Myocyte (in vitro differentiated cells): ENCODE results near the gene DEFB131B. TPM values are rescaled to one million over a fixed set of nuclear protein-coding genes. Genes with fewer than 3 reads are reported as not detected.
"Not testable (repeated sequence)": the region's sequence is repeated elsewhere in the genome, so short reads cannot be mapped to it uniquely, and the experiment has no call there.

Experiments
- DNase-seq: peaks from one replicate; pipeline ENCODE4 v3.0.0-alpha.2; 2012; ENCODE audit warnings: low read depth
- total RNA-seq: library from RNA; depleted of rRNA; stranded (reverse); fragments of >200 nt; gene quantifications from 2 replicates; pipeline ENCODE4 v1.2.3, GENCODE V29; 2014

The DEFB131B gene
- total RNA-seq, 1 donor from 2014 or later = not detected

- not testable (repeated sequence) for DNase-seq
Observed at GRCh38 chr11:71911321-71911985, 33.2 kb downstream of the DEFB131B start.

DNA sequence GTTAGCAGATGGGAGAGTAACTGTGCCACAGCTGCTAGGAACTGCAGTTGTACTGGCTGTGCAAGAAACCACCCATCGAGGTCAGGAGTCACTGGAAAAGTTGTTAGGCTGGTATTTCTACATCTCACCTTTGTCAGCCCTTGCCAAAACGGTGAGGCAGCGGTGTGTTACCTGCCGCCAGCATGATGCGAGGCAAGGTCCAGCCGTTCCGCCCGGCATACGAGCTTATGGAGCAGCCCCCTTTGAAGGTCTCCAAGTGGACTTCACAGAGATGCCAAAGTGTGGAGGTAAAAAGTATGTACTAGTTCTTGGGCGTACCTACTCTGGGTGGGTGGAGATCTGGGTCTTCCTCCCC lies 33.7 kb downstream of the DEFB131B start:
- not testable (repeated sequence) for DNase-seq

GRCh38 chr11:71913756-71914526 lies 35.7 kb downstream of the DEFB131B start:
- peak; percentile 47 for DNase-seq

DNA sequence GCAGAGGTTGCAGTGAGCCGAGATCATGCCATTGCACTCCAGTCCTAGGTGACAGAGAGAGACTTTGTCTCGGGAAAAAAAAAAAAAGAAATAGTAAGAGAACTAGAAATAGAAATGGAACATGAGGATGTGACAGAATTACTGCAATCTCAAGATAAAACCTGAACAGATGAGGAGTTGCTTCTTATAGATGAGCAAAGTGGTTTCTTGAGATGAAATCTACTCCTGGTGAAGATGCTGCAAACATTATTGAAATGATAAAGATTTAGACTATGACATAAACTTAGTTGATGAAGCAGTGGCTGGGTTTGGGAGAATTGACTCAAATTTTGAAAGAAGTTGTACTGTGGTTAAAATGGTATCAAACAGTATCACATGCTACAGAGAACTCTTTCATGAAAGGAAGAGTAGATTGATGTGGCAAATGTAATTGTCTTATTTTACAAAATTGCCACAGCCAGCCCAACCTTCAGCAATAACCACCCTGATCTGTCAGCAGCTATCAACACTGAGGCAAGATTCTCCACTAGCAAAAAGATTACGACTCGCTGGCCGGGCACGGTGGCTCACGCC lies 36.5 kb downstream of the DEFB131B start:
- no peak for DNase-seq

DNA sequence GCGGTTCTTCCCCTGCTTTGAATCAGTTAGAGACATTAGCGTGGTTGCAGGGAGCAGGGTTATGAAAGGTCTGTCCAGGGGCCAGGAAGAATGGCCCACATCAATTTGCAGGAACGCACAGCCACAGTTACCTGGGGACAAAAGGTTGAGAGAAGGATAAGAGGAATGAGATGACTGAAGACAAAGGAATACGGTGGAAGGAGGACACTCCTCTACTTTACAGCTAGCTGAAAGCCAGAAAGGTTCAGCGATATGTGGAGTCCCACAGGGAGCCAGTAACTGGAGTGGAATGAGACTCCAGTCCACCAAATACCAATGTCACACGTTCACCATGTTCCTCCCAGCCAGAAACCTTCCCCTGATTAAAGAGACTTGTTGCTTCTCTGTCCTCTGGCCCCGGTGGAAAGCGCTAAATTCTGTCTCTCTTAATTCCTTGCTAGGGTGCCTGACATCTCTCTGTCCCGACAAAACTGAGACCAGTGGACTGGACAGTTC lies 39.4 kb downstream of the DEFB131B start:
- no peak for DNase-seq

GRCh38 chr11:71927820-71928736 lies 49.8 kb downstream of the DEFB131B start, which contains the start of gene XNDC1N:
TSS of gene XNDC1N (minus strand) at chr11:71928594. CDS start at chr11:71923353, 5,241 bp downstream.
- no peak for DNase-seq

GRCh38 chr11:71928737-71929443 lies 50.6 kb downstream of the DEFB131B start, which contains the start of gene RNF121:
TSS of gene RNF121 (plus strand) at chr11:71929046. CDS start at chr11:71929062, 16 bp downstream.
- DNase-seq = peak; percentile 98

DNA sequence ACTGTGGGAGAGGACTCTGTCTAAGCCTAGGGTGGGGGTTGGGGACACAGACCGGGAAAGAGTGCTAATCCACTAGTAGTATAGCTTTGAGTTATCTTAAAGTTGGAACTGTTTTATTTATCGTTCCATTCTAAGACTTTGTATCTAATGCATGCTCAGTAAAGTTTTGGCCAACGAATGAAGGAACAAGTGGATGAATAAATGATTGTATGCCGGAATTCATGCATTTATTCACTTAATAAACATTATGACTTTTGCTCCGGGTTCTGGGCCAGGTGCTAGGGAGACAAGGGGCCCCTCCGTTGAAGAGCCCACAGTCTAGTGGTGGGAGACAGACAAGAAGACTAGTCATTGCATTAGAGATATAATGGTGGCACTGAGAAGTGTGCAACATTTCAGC lies 51.2 kb downstream of the DEFB131B start:
- no peak for DNase-seq

- DNase-seq = no peak
Observed at GRCh38 chr11:71930556-71931244, 52.4 kb downstream of the DEFB131B start.

DNA sequence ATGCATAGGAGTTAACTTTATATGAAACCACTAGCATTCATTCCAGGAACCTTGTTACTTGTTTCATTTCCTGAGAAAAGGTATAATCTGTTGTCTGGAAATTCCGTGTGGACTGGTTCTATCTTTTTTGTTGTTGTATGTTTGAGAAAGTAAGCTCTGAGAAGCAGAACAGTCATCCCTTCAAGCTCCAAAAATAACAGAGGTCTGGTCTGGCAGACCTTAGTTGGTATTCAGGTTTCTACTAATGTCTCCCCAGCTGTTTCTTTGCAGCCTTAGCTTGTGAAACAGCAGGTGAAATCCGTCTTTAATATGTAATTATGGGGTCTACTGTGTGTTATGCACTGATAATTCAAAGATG lies 53.0 kb downstream of the DEFB131B start:
- peak; percentile 45 for DNase-seq

DNA sequence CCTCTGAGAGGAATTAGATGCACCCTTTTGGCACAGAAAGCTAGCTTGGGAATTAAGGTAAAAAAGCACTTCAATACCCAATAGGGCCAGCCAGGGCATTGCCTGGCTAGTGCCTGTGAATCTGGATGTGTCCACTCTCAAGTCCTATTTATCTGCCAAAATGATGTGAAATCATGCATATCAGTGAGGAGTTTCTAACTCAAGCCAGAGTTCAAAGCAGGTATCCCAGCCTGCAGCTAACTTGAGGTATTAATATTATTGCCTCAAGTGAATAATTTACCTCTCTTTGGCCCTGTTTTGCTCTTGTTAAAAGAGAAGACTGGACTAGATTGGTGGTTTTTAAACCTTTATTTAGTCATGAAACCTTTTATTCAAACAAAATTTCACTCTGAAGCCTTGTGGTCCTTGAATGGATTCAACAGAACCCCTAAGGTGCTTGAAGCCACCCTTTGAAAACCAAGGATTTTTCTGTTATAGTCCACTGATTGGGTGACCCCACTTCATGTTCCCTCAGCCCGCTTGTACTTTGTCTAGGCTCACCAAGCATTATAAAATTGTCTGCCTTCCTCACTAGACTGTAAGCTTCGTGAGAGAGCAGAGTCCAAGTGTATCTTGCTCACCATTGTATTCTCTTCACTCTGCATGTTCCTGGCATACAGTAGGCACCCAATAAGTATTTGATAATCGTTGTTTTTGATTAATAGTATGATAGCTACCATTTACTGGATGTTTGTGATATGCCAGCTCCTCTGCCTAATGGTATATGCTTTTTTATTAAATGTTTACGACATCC lies 55.1 kb downstream of the DEFB131B start:
- DNase-seq = no peak

Other genes with a start within 250 kb of the DEFB131B start
- gene DEFB108B, start 45.3 kb upstream of the DEFB131B start, total RNA-seq = not detected in 2 replicates
- gene XNDC1N, start 50.1 kb downstream of the DEFB131B start, total RNA-seq = 2.7 and 3.0 TPM in 2 replicates
- gene RNF121, start 50.6 kb downstream of the DEFB131B start, total RNA-seq = 45.3 and 54.3 TPM in 2 replicates
- gene IL18BP, start 120.5 kb downstream of the DEFB131B start, total RNA-seq = 2.4 and 4.1 TPM in 2 replicates
- 177 and 218 TPM in 2 replicates for gene NUMA1, start 202.1 kb downstream of the DEFB131B start, total RNA-seq
- gene LRRC51, start 202.4 kb downstream of the DEFB131B start, total RNA-seq = 2.7 and 4.0 TPM in 2 replicates
- gene LAMTOR1, start 224.8 kb downstream of the DEFB131B start, total RNA-seq = 111 and 118 TPM in 2 replicates
- not detected in 2 replicates for gene TOMT, start 227.5 kb downstream of the DEFB131B start, total RNA-seq
- gene ANAPC15, start 234.2 kb downstream of the DEFB131B start, total RNA-seq = 23.1 and 25.3 TPM in 2 replicates